Activated T-helper 2 cell treated with anti-CD3 and anti-CD28 coated beads, Interferon-gamma antibody, Interleukin-2, Interleukin-4, amounts not matched to agents 10 μg/mL and 5 μg/mL and 100 μg/mL, durations not matched to agents 14 hours and 24 hours and 36 hours (primary cell): ENCODE measurements around the gene MYBPC1. TPM values are rescaled to one million over a fixed set of nuclear protein-coding genes. Genes with fewer than 3 reads are reported as not detected.

Experiments
- DNase-seq: peaks from one replicate; pipeline ENCODE4 v3.0.0; 2021; ENCODE audit warnings: low spot score
- H3K27ac Mint-ChIP-seq: one replicate; pipeline ENCODE4 v1.8.0; 2021; ENCODE audit warnings: mixed read lengths
- H3K27me3 Mint-ChIP-seq: one replicate; pipeline ENCODE4 v1.8.0; 2021; ENCODE audit warnings: low read depth, mixed read lengths
- H3K36me3 Mint-ChIP-seq: one replicate; pipeline ENCODE4 v1.8.0; 2021; ENCODE audit warnings: low read depth, mixed read lengths
- H3K4me1 Mint-ChIP-seq: one replicate; pipeline ENCODE4 v1.8.0; 2021; ENCODE audit warnings: low read depth, mixed read lengths
- H3K4me3 Mint-ChIP-seq: one replicate; pipeline ENCODE4 v1.8.0; 2021; ENCODE audit warnings: low read depth, mild to moderate bottlenecking, moderate library complexity, mixed read lengths
- H3K9me3 Mint-ChIP-seq: one replicate; pipeline ENCODE4 v1.8.0; 2021; ENCODE audit warnings: mixed read lengths
- intact Hi-C: fragments of 100-400 bp; cut with micrococcal nuclease; formaldehyde crosslinking; loops from one replicate; pipeline ENCODE4 v1.15.1; 2023
- total RNA-seq: library from RNA; stranded (reverse); gene quantifications from 2 replicates; pipeline ENCODE4 v1.2.3, GENCODE V29; 2022

Gene MYBPC1
- total RNA-seq, 1 donor from 2014 or later = not detected

DNA sequence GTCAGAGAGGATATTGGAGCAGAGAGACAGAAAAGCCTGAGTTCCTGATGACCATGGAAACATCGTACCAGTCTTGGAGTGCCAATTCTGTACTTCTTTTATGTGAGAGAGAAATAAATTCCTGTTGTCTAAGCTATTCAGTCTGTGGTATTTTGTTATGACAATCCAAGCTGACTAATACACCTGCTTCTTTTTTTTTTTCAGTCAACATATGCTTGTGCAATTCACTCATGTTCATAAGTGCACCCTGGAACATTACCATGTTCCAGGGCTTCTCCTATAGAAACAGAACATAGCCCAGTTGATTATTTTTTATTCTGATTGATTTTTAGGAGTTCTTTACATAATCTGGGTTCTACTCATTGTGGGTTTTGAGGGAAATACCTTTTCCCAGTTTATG lies 100.9 kb downstream of the MYBPC1 start:
- H3K4me1 Mint-ChIP-seq = peaks cover 19% of the 10 kb centered on the region
- H3K27me3 Mint-ChIP-seq = peaks cover 5% of the 10 kb centered on the region
- DNase-seq = no peak
- no peaks in the 10 kb centered on the region for H3K36me3 Mint-ChIP-seq
- no peak overlapping the region for H3K4me3 Mint-ChIP-seq
- H3K9me3 Mint-ChIP-seq = no peaks in the 10 kb centered on the region
- intact Hi-C loops = loop anchor here (2.0 to 10.0 kb wide), 3 partner anchors 137 to 369 kb away; partner anchors contain the start of genes GNPTAB and WASHC3
- no peak overlapping the region for H3K27ac Mint-ChIP-seq

DNA sequence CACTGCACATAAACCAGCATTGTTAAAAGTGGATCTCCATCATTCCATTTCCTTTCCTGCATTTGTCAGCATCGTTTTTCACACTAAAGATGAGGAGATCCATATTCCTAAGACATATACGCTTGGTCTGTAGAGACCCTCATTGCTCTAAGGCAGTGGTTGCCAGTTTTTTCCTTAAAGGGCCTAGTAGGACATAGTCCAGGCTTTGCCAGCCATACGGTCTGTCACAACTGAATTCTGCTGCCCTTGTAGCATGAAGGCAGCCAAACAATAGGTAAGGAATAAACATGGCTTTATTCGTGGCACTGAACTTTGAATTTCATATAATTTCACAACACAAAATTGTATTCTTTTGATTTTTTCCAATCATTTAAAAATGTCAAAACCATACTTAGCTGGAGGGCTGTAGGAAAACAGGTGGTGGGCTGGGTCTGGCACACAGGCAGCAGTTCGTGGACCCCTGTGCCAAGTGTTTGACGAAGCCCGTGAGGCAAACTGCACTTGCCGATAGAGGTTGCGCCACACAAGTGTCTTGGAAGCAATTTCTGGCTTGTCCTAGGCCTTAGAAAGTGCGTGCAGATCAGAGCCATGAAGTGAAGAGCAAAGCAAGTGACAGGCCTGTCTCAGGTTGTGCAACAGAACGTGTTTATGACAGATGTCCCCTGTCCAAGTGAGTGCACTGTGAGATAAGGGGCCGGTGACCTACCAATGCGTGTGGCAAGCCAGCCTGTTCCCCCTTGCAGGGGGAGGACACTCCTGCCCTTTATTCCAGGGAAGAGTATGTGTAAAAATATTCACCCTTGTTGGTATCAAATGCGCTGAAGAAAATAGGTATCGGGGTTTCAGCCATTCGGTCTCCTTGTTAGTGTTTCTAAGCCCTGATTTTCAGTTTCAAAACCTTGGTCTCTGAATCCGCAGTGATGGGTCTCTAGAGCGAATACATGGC lies 101.8 kb downstream of the MYBPC1 start:
- H3K36me3 Mint-ChIP-seq = no peaks in the 10 kb centered on the region
- peaks cover 6% of the 10 kb centered on the region for H3K27me3 Mint-ChIP-seq
- H3K27ac Mint-ChIP-seq = peak overlapping the region; percentile 55
- no peaks in the 10 kb centered on the region for H3K9me3 Mint-ChIP-seq
- peak overlapping the region; percentile 85 for H3K4me3 Mint-ChIP-seq
- intact Hi-C loops = loop anchor here (2.0 to 10.0 kb wide), 3 partner anchors 136 to 368 kb away; partner anchors contain the start of genes GNPTAB and WASHC3
- peaks cover 19% of the 10 kb centered on the region for H3K4me1 Mint-ChIP-seq
- no peak for DNase-seq

DNA sequence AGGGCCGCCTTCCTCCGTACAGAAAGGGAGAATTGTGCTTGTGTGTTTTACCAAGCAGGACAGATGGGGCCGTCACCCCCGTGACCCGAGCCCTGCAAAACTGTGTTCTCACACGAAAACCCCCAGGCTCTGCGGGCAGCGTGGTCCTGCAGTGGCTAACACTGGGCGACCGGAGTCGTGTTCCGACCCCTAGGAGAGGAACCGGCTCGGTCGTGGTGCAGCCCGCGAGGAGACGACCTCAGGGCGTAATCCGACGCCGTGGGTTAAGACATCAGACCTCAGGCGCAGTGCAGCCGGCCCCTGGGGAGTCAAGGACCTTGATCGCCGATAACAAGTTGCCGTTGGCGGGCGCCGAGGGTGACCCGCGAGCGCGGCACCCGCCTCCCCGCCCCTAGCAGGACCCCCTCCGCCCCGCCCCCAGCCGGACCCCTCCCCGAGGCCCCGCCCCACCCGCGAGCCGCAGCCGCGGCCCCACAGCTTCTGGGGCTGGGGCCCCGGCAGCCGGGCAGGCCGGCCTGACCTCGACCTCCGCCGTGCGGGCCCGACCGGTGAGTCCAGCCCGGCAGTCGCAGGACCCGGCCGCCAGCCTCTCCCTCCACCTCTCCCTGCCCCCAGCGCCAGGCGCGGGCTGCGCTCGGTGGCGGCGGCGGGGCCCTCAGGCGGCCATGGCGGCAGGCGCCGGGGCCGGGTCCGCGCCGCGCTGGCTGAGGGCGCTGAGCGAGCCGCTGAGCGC lies 102.6 kb downstream of the MYBPC1 start, which contains the start of gene CHPT1:
TSS of gene CHPT1 (plus strand) at position 444 of the 733 bp plus-strand sequence. CDS start at position 666, 222 bp downstream.
- H3K9me3 Mint-ChIP-seq = no peaks in the 10 kb centered on the region
- intact Hi-C loops = loop anchor here (2.0 to 10.0 kb wide), 3 partner anchors 135 to 367 kb away; partner anchors contain the start of genes GNPTAB and WASHC3
- peak within 1 kb of the TSS; percentile 73 for H3K27ac Mint-ChIP-seq
- peaks cover 6% of the 10 kb centered on the region for H3K27me3 Mint-ChIP-seq
- DNase-seq = peak; percentile 46
- H3K36me3 Mint-ChIP-seq = no peaks in the 10 kb centered on the region
- H3K4me1 Mint-ChIP-seq = peaks cover 19% of the 10 kb centered on the region
- H3K4me3 Mint-ChIP-seq = peak within 1 kb of the TSS; percentile 87

DNA sequence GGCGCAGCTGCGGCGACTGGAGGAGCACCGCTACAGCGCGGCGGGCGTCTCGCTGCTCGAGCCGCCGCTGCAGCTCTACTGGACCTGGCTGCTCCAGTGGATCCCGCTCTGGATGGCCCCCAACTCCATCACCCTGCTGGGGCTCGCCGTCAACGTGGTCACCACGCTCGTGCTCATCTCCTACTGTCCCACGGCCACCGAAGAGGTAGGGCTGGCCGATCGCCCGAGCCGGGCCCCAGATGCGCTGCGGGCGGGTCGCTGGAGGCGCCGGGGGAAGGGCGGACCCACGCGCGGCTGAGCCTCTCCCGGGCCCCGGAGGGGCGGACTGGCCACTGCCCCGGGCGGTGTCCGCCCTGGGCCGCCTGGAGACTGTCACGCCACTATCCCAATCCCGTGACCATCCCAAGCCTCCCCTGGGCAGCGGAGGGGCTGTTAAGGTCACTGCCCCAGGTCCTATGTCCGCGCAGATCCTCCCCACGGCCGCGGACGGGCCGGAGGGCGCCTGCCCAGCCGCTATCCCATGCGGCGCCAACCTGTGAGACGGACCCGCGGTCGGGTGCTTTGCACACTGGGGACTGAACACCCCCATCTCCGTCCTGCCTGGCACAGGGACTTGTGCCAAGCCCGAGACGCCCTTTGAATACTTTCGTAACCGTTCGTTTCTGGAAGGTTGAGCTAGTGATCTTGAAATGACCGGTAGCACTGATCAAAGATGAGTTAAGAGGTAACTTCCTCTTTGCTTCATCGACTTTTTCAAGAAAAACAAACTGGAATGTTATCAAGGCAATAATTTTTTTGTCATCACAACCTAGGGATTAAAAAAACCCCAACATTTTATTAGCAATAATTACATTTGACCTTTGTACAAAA lies 103.4 kb downstream of the MYBPC1 start:
- DNase-seq = peak; percentile 21
- intact Hi-C loops = loop anchor here (2.0 to 10.0 kb wide), 3 partner anchors 134 to 367 kb away; partner anchors contain the start of genes GNPTAB and WASHC3
- Mint-ChIP-seq H3K27ac (peak overlapping the region; percentile 73), H3K9me3 (no peaks in the 10 kb centered on the region), H3K4me3 (peak overlapping the region; percentile 87), H3K36me3 (no peaks in the 10 kb centered on the region), H3K27me3 (peaks cover 6% of the 10 kb centered on the region), H3K4me1 (peaks cover 19% of the 10 kb centered on the region)

DNA sequence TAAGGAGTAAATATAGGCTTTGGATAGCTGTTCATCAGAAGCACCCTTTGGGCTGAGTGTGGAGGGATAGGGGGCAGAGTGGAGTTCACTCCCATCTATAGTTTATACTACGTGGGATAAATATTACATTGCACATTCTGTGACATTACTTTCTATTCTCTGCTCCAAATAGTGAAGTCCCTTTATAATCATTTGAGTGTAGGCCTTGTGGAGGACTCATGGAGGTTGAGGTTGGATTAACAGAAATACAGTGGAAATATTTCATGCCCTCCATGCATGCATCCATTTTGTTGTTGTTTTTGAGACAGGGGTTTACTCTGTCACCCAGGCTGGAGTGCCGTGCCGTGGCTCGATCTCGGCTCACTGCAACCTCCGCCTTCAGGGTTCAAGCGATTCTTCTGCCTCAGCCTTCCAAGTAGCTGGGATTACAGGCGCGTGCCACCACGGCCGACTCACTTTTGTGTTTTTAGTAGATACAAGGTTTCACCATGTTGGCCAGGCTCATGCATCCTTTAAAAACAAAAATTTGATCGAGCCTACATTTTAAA lies 104.1 kb downstream of the MYBPC1 start:
- intact Hi-C loops = loop anchor here (5.0 to 10.0 kb wide), 2 partner anchors 133 to 366 kb away; partner anchors contain the start of genes GNPTAB and WASHC3
- Mint-ChIP-seq H3K36me3 (no peaks in the 10 kb centered on the region), H3K4me1 (peaks cover 19% of the 10 kb centered on the region), H3K4me3 (peak overlapping the region; percentile 87), H3K27me3 (peaks cover 6% of the 10 kb centered on the region), H3K27ac (peak overlapping the region; percentile 69), H3K9me3 (no peaks in the 10 kb centered on the region)
- no peak for DNase-seq

DNA sequence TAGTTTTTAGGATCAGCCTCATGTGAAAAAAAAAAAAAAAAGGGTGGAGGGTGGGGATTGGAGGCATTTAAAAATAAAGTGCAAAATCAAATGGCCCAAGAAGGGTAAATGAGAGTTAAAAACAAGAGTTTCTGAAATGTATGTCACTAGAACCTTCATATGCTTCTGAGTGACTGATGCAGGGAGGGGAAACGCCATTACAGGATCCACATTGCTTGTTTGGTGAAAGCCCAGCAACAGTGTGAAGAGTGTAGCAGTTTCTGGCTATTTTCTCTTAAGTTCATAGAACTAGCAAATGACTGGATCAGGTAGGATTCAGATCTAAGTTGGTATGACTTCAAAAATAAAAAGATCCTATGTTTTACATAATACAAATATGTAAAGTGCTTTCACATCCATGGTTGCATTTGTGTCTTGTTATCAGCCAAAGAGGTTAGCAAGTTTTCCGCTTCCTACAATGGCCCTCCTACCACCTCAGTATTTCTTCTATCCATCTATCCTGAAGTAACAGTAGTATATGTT lies 105.6 kb downstream of the MYBPC1 start:
- Mint-ChIP-seq H3K36me3 (no peaks in the 10 kb centered on the region), H3K9me3 (no peaks in the 10 kb centered on the region), H3K27me3 (peaks cover 6% of the 10 kb centered on the region), H3K4me3 (no peak overlapping the region), H3K27ac (no peak overlapping the region), H3K4me1 (peaks cover 19% of the 10 kb centered on the region)
- no peak for DNase-seq
- intact Hi-C loops = no loop called here

DNA sequence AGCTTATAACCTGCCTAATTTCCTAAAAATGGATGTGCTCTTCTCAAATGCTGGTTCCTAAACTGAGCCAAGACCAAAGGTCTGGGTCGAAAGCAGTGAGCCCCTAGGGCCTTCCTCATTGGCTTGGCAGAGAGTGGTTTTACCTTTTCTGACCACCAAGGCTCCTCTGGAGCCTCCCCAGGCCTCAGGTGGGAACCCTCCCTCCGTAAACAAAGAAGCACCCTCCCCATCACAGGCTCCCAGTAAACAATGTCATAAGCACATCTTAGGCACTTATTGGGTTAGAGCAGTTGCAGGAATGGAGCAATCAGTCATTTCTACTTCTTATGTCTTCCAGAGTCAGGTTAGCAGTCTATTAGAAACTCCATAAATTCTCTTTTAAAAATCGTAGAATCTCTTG lies 108.7 kb downstream of the MYBPC1 start:
- Mint-ChIP-seq H3K27me3 (peaks cover 2% of the 10 kb centered on the region), H3K4me3 (no peak overlapping the region), H3K4me1 (peaks cover 15% of the 10 kb centered on the region), H3K27ac (no peak overlapping the region), H3K9me3 (no peaks in the 10 kb centered on the region), H3K36me3 (no peaks in the 10 kb centered on the region)
- DNase-seq = no peak
- intact Hi-C loops = no loop called here

DNA sequence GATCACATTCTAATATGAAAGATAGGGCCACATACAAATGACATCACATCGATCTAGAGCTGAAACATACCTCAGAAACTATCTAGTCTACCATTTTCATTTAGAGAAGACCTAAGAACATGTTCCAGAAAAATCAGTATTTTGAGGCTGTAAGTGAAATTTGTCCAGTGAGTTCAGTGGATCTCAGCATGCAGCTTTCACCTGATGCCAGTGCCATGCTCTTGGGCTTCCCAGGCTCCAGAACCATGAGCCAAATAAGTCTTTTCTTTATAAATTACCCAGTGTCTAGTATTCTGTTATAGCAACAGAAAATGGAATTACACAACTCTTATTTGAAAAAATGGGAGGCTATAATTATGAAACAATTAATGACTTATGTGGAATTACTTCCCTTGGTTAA lies 111.6 kb downstream of the MYBPC1 start:
- intact Hi-C loops = no loop called here
- no peaks in the 10 kb centered on the region for H3K27me3 Mint-ChIP-seq
- no peaks in the 10 kb centered on the region for H3K9me3 Mint-ChIP-seq
- no peak overlapping the region for H3K27ac Mint-ChIP-seq
- H3K4me1 Mint-ChIP-seq = peaks cover 17% of the 10 kb centered on the region
- DNase-seq = no peak
- H3K36me3 Mint-ChIP-seq = no peaks in the 10 kb centered on the region
- H3K4me3 Mint-ChIP-seq = no peak overlapping the region

DNA sequence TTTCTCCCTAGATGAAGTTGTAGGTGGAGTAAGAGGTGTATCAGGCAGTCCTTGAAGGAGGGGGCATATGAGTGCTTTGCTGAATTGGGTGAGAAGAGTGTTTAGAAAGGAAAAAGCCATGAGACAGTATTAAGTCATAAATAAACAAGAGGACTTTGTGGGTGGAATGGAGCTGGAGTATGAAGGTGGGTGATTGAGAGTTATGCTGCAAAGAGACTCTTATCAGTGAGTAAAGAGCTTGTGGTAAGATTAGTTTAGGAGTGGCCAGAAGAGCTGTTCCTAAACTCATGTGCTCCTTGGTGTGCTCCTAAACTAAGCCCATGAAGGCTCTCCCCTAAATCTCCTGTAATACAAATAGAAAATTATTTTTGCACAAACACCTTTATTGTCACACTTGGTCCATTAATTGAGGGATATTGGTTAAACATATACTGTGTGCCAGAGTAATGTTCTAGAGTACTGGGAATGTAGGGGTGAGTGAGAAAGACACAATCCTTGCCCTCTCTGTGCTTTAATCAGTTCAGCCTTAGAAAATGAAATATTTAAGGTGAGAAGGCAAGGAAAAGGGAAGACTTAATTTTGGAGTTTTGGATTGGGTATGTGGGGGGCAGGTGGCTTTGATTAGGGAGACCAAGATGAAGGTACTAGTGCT lies 112.5 kb downstream of the MYBPC1 start:
- DNase-seq = no peak
- Mint-ChIP-seq H3K36me3 (no peaks in the 10 kb centered on the region), H3K9me3 (no peaks in the 10 kb centered on the region), H3K27me3 (no peaks in the 10 kb centered on the region), H3K27ac (no peak overlapping the region), H3K4me1 (peaks cover 17% of the 10 kb centered on the region), H3K4me3 (no peak overlapping the region)
- intact Hi-C loops = no loop called here

DNA sequence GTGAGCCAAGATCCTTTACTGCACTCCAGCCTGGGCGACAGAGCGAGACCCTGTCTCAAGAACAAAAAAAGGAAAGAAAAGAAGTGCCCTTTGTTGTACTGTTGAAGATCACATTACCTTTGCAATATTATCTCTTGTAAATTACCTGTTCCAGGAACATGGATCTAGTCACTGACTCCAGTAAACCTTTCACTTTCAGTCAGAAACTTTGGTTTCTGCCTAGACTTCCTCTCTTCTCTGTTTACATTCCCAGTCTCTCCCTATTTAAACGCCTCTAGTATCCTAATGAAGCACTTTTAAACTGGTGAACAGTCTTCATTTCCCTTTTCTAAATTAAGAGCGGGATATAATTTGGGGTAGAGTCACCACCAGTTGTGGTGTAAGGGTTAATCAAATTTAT lies 115.5 kb downstream of the MYBPC1 start:
- no peaks in the 10 kb centered on the region for H3K9me3 Mint-ChIP-seq
- H3K4me1 Mint-ChIP-seq = peaks cover 17% of the 10 kb centered on the region
- H3K4me3 Mint-ChIP-seq = no peak overlapping the region
- no peak overlapping the region for H3K27ac Mint-ChIP-seq
- intact Hi-C loops = no loop called here
- no peaks in the 10 kb centered on the region for H3K36me3 Mint-ChIP-seq
- no peak for DNase-seq
- H3K27me3 Mint-ChIP-seq = no peaks in the 10 kb centered on the region

DNA sequence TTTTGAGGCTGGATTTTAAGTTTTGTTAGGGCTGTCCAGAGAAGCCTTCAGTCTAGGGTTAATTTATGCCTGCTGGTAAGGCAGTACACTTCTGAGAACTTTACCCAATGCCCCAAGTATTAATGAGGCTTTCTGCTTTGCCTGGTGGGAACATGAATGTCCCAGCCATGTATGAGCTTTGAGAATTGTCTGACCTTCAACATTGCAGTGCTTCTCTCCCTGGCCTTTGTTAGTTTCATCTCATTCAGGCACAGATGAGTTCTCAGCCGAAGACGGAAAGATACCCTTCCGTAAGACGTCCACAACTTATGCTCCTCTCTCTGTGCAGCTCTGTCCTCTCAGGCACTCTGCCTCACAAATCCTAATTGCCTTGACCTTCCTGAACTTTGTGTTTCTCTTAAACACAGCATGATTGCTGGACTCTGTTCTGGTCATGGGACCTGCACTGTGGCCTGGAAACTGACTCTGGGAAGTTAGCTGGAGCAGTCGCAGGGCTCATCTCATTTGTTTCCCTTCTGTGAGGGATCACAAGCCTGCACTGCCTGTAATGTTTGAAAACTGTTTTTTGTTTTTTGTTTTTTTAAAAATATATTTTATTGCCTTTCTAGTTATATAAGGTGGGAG lies 118.4 kb downstream of the MYBPC1 start:
- no peaks in the 10 kb centered on the region for H3K27me3 Mint-ChIP-seq
- intact Hi-C loops = no loop called here
- H3K9me3 Mint-ChIP-seq = no peaks in the 10 kb centered on the region
- no peaks in the 10 kb centered on the region for H3K36me3 Mint-ChIP-seq
- no peak for DNase-seq
- no peak overlapping the region for H3K4me3 Mint-ChIP-seq
- H3K27ac Mint-ChIP-seq = no peak overlapping the region
- H3K4me1 Mint-ChIP-seq = peaks cover 11% of the 10 kb centered on the region
